ENCODE data around the gene DPP8.

- TF ChIP-seq EZH2 (IDR thresholded peaks at IDR 0.05; ENCODE audit: low read depth, unreplicated experiment) (no peak), CTCF (conservative IDR thresholded peaks at IDR 0.05; ENCODE audit: low read depth in 2 of 2) (no peak), REST (IDR thresholded peaks at IDR 0.05; ENCODE audit: unreplicated experiment) (no peak), POLR2AphosphoS5 (IDR thresholded peaks at IDR 0.05; ENCODE audit: low read depth) (no peak), EZH2phosphoT487 (IDR thresholded peaks at IDR 0.05; ENCODE audit: unreplicated experiment) (no peak), JUNB (IDR thresholded peaks at IDR 0.05; ENCODE audit: unreplicated experiment) (no peak), ZNF331 (CRISPR knock-in tag; IDR thresholded peaks at IDR 0.05; ENCODE audit: low read depth) (no peak), NANOG (IDR thresholded peaks at IDR 0.05; ENCODE audit: borderline replicate concordance) (no peak), ETS1 (IDR thresholded peaks at IDR 0.05) (no peak), CREB1 (CRISPR knock-in tag; IDR thresholded peaks at IDR 0.05; ENCODE audit: low read depth) (no peak), ZNF462 (CRISPR knock-in tag; IDR thresholded peaks at IDR 0.05) (no peak), STAT1 (IDR thresholded peaks at IDR 0.05; ENCODE audit: unreplicated experiment) (no peak), ZNF114 (CRISPR knock-in tag; IDR thresholded peaks at IDR 0.05) (no peak)
Observed at GRCh38 chr15:65450556-65450955, 66.9 kb downstream of the DPP8 start.
